Suprapubic skin (tissue), 3 donors: ENCODE data around the gene CCNE1.

Experiments
- POLR2A ChIP-seq, 2 donors: fragments of 450-650 bp; IDR thresholded peaks; one replicate each; pipeline ENCODE4 v1.6.1; 2017; ENCODE audit warnings: antibody characterized with exemption in 2 of 2, mild to moderate bottlenecking in 2 of 2, moderate library complexity in 2 of 2
- TF ChIP-seq, protein P1 (sequence below), 2 donors: fragments of 200-600 bp in 1 of 2; fragments of 450-650 bp in 1 of 2; sonication (generic) in 1 of 2; IDR thresholded peaks; one replicate each; pipeline ENCODE4 v1.5.1; 2016 to 2019; ENCODE audit warnings: antibody characterized with exemption in 2 of 2, mild to moderate bottlenecking in 1 of 2, moderate library complexity in 1 of 2

DNA sequence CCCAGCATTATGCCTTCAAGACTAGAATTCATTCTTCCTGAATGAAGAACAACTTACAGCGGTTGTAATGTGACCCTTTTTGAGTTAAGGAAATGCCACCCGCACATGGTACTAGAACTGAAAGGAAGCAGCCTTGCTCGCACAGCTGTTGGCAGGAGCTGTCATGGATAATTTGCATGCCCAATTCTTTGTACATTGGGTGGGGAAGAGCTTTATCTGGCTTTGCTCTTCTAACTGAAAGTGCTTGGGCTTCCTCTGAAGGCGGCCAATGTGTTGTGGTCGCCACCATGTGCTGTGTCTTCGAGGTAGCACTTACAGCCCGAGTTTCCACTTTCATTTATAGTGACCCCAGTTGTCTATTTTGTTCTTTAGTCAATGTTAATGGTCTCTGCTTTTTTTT is 3.4 kb downstream of the CCNE1 start:
- TF ChIP-seq, protein P1, sequence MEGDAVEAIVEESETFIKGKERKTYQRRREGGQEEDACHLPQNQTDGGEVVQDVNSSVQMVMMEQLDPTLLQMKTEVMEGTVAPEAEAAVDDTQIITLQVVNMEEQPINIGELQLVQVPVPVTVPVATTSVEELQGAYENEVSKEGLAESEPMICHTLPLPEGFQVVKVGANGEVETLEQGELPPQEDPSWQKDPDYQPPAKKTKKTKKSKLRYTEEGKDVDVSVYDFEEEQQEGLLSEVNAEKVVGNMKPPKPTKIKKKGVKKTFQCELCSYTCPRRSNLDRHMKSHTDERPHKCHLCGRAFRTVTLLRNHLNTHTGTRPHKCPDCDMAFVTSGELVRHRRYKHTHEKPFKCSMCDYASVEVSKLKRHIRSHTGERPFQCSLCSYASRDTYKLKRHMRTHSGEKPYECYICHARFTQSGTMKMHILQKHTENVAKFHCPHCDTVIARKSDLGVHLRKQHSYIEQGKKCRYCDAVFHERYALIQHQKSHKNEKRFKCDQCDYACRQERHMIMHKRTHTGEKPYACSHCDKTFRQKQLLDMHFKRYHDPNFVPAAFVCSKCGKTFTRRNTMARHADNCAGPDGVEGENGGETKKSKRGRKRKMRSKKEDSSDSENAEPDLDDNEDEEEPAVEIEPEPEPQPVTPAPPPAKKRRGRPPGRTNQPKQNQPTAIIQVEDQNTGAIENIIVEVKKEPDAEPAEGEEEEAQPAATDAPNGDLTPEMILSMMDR (IDR thresholded peaks at IDR 0.05), result no peak
- TF ChIP-seq POLR2A (IDR thresholded peaks at IDR 0.05), result no peak
